Naive B cell (primary cell): ENCODE data around the gene NTN1. TPM values are rescaled to one million over a fixed set of nuclear protein-coding genes. Genes with fewer than 3 reads are reported as not detected.
"Not testable (repeated sequence)": the region's sequence is repeated elsewhere in the genome, so short reads cannot be mapped to it uniquely, and the experiment has no call there.

Source experiments
- ATAC-seq, 2 donors: fragments of 150-1000 bp; cut with Tn5 transposase; 2 replicates each; pipeline ENCODE4 v1.10.0; 2021; ENCODE audit warnings: low read depth in 2 of 2, mild to moderate bottlenecking in 2 of 2, moderate library complexity in 2 of 2
- DNase-seq: peaks from one replicate; pipeline ENCODE4 v3.0.0; 2022
- H3K27ac Mint-ChIP-seq, 6 donors: one replicate each; pipeline ENCODE4 v1.8.0; 2020 to 2022; ENCODE audit warnings: mild to moderate bottlenecking in 6 of 6, mixed read lengths in 6 of 6, moderate library complexity in 5 of 6, inconsistent platforms in 2 of 6
- H3K27me3 Mint-ChIP-seq, 3 donors: one replicate each; pipeline ENCODE4 v1.8.0; 2021 to 2022; ENCODE audit warnings: mixed read lengths in 3 of 3, mild to moderate bottlenecking in 1 of 3
- H3K36me3 Mint-ChIP-seq, 2 donors: one replicate each; pipeline ENCODE4 v1.8.0; 2020 to 2022; ENCODE audit warnings: mixed read lengths in 2 of 2, inconsistent platforms in 1 of 2, mild to moderate bottlenecking in 1 of 2
- H3K4me1 Mint-ChIP-seq, 3 donors: one replicate each; pipeline ENCODE4 v1.8.0; 2020 to 2022; ENCODE audit warnings: mixed read lengths in 3 of 3, inconsistent platforms in 1 of 3, mild to moderate bottlenecking in 1 of 3, moderate library complexity in 1 of 3
- H3K4me3 Mint-ChIP-seq, 8 donors: one replicate each; pipeline ENCODE4 v1.8.0; 2020 to 2022; ENCODE audit warnings: mild to moderate bottlenecking in 8 of 8, mixed read lengths in 8 of 8, moderate library complexity in 8 of 8, inconsistent platforms in 2 of 8
- H3K9me3 Mint-ChIP-seq, 7 donors: one replicate each; pipeline ENCODE4 v1.8.0; 2020 to 2022; ENCODE audit warnings: mixed read lengths in 7 of 7, mild to moderate bottlenecking in 5 of 7, inconsistent platforms in 2 of 7, moderate library complexity in 1 of 7
- polyA plus RNA-seq, 6 donors: library from polyadenylated mRNA; unstranded; fragments of 300-500 nt; fragmentation: Illumina TruSeq; gene quantifications; one replicate each; pipeline ENCODE4 v1.2.3, GENCODE V29; 2021; ENCODE audit warnings: low read depth in 6 of 6

NTN1 gene
- polyA plus RNA-seq, 6 donors from 2014 or later: 0.04 to 0.09 (median 0.06) TPM; not detected in 1

DNA sequence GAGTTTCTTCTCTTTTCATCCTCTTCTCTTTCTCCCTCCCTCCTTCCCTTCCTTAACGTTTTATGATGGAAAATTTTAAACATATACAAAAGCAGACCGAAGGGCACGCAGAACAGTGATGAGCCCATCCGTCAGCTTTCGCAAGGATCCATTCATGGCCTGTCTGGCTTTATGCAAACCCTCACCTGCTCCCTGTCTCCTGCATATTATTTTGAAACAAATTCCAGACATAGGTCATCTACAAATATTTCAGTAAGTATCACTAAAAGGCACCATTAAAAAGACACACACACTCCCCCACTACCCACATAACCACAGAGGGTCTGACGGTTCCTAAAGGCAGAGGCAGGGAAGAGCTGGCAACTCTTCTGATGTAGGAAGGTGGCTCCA, 235.0 kb downstream of the NTN1 start:
- ATAC-seq (no peak), DNase-seq (no peak)
- Mint-ChIP-seq H3K9me3 (no peaks in the 10 kb centered on the region), H3K4me3 (peak overlapping the region in 5 of 8 donors; percentile 16 to 79 (median 47)), H3K27me3 (no peaks in the 10 kb centered on the region), H3K4me1 (peaks cover 18 to 25% (median 19%) of the 10 kb centered on the region in 3 donors), H3K36me3 (peaks cover 0 to 6% of the 10 kb centered on the region in 2 donors), H3K27ac (peak overlapping the region in 4 of 6 donors; percentile 10 to 59 (median 33))

DNA sequence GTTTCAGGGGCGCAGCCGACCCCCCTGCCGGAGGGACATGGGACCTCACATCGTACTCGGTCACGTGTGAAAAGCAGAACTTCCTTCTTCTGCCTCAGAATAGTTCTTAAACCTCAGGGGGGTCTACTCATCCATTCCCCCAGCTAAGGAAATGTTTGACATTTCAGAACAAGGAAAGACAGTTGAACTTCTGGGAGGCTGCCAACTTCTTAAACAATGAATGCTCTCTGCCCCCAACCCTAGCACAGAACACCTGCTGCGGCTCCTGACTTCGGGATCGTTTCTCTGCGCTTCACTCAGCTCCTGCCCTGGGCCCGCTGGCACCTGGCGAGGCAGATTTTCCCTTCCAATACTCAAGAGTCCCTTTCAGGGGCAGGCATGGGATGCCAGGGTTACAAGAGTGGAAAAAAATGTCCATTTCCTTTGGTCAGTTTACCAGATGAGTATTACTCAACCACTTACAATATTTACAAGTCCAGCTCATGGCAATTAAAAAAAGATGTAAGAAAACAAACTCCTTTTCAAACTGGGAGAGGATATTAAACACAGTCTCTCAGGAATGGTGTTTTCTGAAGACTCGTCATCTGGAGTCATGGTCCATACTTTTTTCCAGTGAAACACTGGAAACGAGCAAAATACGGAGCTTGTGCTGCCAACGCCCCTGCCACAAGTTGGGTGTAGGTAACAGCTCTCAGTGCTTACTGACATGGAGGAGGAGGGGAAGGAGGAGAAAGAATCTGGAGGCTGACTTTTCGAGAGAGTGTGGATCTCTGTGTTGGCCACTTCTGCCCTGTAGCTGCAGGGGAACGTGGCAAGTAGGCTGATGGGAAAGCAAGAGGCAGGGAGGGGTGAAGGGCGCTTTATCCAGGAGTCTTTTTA, 235.7 kb downstream of the NTN1 start:
- Mint-ChIP-seq H3K4me3 (peak overlapping the region in 6 of 8 donors; percentile 21 to 79 (median 50)), H3K4me1 (peaks cover 18 to 25% (median 19%) of the 10 kb centered on the region in 3 donors), H3K27ac (peak overlapping the region in 4 of 6 donors; percentile 10 to 59 (median 39)), H3K27me3 (no peaks in the 10 kb centered on the region), H3K36me3 (peaks cover 0 to 6% of the 10 kb centered on the region in 2 donors), H3K9me3 (no peaks in the 10 kb centered on the region)
- DNase-seq (peak; percentile 39), ATAC-seq (peak; percentile 89 to 99)

DNA sequence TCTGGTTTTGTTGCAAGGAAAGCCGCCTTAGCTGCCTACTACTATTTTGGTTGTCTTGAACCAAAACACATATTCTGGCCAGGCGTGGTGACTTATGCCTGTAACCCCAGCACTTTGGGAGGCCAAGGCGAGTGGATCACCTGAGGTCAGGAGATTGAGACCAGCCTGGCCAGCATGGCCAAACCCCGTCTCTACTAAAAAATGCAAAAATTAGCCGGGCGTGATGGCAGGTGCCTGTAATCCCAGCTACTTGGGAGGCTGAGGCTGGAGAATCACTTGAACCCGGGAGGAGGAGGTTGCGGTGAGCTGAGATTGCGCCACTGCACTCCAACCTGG, 236.3 kb downstream of the NTN1 start:
- H3K27me3 Mint-ChIP-seq, ATAC-seq, H3K9me3 Mint-ChIP-seq, DNase-seq, H3K36me3 Mint-ChIP-seq, H3K27ac Mint-ChIP-seq: not testable (repeated sequence)
- Mint-ChIP-seq H3K4me1 (peaks cover 18 to 25% (median 19%) of the 10 kb centered on the region in 3 donors), H3K4me3 (peak overlapping the region in 3 of 8 donors; percentile 21 to 79 (median 43))

DNA sequence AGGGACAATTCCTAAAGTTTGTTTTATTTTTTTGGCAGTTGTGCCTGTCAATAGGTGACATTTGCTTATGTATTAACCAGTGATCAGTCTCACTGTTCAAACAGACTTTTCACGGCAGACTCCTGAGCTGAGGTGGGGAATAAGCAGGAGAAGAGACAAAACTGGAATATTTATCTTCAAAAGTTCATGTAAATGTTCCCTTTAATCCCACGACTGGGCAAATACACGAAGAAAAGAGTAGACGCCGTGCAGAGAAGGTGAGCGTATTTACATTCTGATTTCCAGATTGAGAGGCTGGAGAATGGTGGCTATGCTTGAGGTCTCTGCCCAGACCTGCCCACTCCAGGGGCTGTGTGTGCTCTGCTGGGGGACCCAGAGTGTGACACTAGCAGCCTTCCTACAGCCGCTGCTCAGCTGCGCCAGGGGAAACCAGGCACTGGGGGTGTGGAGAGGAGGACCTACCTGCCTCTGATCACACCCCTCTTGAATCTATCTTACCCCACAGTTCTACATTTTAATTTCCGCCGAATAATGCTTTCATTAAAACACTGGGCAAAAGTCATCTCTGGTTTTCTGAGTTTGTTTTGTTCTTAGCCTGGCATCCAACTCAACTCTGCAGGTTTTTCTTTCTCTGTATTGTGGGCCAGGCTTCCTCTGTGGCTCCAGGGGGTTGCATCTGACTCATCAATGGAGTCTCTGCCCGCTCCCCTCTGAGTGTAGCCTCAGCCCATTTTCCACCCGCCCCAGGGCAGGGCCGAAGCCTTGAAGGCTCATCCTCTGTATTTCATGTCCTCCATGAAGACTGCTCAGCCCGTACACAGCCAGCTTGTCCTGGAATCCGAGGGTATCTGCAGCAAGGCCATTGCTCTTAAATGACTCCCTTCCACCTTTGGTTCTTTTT, 237.1 kb downstream of the NTN1 start:
- H3K36me3 Mint-ChIP-seq: peaks cover under 1% of the 10 kb centered on the region in 2 donors
- H3K4me1 Mint-ChIP-seq: peaks cover 17 to 25% (median 18%) of the 10 kb centered on the region in 3 donors
- DNase-seq (no peak), ATAC-seq (no peak)
- H3K4me3 Mint-ChIP-seq: no peak overlapping the region
- no peaks in the 10 kb centered on the region for H3K27me3 Mint-ChIP-seq
- H3K27ac Mint-ChIP-seq: peak overlapping the region in 2 of 6 donors; percentile 33 to 81
- H3K9me3 Mint-ChIP-seq: no peaks in the 10 kb centered on the region

DNA sequence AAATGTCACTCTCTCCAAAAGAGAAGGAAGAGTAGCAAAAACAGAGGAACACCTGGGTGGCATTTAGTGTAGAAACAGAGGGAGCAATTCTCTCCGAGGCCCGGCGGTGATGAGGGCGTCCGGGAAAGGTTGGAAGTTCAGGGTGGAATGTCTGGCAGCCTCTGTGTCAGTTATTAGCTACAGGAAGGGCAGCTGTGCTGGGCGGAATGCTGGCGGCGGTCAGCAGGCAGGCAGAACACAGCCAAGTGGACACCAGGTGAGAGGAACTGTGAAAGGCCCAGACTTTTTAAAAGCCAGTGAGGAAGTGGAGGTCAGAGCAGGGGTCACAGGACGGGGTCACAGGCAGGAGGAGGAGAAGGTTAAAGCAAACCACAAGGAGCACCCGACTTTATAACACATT, 238.1 kb downstream of the NTN1 start:
- peaks cover 0 to 6% of the 10 kb centered on the region in 2 donors for H3K36me3 Mint-ChIP-seq
- H3K9me3 Mint-ChIP-seq: peaks cover 0 to 2% (median 0%) of the 10 kb centered on the region in 7 donors
- no peak for DNase-seq
- no peak overlapping the region for H3K4me3 Mint-ChIP-seq
- H3K27me3 Mint-ChIP-seq: no peaks in the 10 kb centered on the region
- ATAC-seq: no peak
- H3K27ac Mint-ChIP-seq: peak overlapping the region in 1 of 6 donors; percentile 88
- H3K4me1 Mint-ChIP-seq: peaks cover 15 to 25% (median 18%) of the 10 kb centered on the region in 3 donors

DNA sequence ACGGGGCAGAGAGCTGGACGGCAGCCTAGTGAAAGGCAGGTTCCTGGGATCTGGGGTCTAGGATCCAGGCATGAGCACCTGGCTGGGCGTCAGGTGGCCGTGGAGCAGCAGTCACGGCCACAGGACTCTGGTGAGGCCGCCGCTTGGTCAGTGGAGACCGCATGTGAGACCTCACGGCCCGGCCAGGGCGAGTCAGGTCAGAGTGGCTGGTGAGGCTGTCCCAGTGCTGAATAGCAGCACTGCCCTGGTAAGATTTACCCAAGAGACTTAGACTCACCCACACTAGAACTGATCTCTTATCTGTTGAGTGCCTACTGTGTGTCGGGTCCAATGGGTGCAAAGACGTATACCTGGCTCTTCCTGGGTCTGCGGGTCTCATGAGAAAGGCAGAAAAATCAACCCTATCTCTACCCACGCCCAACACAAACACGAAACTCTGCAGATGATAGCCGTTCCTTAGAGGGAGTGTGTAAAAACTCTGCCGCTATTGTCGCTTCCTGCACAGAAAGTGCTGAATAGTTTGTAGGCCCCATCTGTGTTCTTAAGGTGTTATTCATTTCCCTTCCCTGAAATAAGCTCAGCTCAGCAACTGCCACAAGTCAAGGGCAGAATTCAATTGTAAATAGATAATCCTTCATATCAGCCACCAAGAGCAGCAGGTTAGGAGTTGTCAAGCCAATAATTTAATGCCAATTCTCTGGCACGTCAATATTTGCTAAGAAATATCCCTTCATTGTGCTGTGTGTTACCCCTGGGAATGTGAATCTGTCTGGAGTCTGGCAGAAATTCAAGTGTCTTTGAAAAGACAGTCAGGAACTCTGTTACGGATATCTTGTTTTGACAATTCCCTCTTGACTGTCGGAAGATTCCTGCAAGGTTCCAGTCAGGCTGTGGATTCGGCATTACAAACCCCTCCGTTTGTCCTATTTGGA, 240.0 kb downstream of the NTN1 start:
- no peak for ATAC-seq
- Mint-ChIP-seq H3K9me3 (peaks cover 0 to 2% (median 0%) of the 10 kb centered on the region in 7 donors), H3K4me3 (peak overlapping the region in 1 of 8 donors; percentile 6), H3K4me1 (peaks cover 14 to 19% (median 14%) of the 10 kb centered on the region in 3 donors), H3K27ac (no peak overlapping the region), H3K27me3 (no peaks in the 10 kb centered on the region), H3K36me3 (peaks cover 0 to 6% of the 10 kb centered on the region in 2 donors)
- no peak for DNase-seq

DNA sequence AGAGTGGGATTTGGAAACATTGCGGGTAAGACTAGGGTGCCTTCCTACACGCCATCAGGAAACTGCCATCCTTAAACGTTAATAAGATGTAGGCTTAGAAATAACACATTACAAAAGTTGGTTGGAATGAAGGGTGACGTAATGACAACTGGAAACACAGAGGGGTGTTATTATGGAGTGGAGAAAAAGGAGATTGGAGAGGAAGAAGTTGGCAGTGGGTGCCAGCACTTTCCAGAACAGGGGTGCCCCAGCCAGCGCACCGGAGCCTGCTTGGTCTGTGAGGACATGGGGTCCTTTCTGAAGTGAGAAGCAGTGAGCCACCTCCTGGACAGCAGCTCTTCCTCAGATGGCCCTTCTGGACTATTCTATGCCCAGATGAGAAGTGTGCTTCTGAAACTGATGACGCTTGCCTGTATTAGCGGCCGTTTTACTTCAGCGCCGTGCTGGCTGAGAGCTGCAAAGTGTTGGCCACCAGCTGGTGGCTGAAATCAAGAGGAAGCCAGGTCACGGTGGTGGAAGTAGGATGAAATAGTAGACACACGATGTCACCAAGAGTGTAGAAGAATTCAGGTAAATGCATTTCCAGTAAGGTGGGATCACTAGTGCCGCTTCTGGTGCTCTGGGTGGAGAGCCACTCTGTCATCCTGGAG, 244.8 kb downstream of the NTN1 start:
- DNase-seq: no peak
- Mint-ChIP-seq H3K36me3 (peaks cover 5 to 12% of the 10 kb centered on the region in 2 donors), H3K27me3 (no peaks in the 10 kb centered on the region), H3K9me3 (peaks cover 0 to 2% (median 0%) of the 10 kb centered on the region in 7 donors), H3K4me3 (peak overlapping the region in 1 of 8 donors; percentile 14), H3K27ac (no peak overlapping the region), H3K4me1 (no peaks in the 10 kb centered on the region)
- ATAC-seq: no peak

DNA sequence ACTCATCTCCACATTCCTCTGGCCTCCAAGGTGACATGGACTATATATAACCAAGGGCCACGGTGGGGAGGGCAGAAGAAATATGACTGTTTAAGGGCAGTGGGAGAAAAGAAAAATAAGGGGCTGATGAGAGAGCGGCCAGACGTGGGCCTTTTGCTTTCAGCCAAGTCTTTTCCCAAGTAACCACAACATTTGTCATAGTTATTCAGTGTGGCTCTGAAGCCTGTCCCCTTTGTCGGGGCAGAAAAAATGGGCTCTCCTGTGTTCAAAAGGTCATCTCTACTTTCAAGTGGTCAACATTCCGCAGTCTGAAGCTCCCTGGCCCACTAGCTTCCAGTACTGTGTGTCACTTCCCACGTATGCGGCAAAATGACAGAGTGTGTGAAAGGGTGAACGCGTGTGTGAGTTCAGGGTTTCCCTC, 245.4 kb downstream of the NTN1 start:
- no peaks in the 10 kb centered on the region for H3K4me1 Mint-ChIP-seq
- DNase-seq: no peak
- H3K36me3 Mint-ChIP-seq: peaks cover 5 to 12% of the 10 kb centered on the region in 2 donors
- H3K27ac Mint-ChIP-seq: peak overlapping the region in 1 of 6 donors; percentile 24
- peaks cover 0 to 2% (median 0%) of the 10 kb centered on the region in 7 donors for H3K9me3 Mint-ChIP-seq
- ATAC-seq: no peak
- no peaks in the 10 kb centered on the region for H3K27me3 Mint-ChIP-seq
- peak overlapping the region in 1 of 8 donors; percentile 14 for H3K4me3 Mint-ChIP-seq

DNA sequence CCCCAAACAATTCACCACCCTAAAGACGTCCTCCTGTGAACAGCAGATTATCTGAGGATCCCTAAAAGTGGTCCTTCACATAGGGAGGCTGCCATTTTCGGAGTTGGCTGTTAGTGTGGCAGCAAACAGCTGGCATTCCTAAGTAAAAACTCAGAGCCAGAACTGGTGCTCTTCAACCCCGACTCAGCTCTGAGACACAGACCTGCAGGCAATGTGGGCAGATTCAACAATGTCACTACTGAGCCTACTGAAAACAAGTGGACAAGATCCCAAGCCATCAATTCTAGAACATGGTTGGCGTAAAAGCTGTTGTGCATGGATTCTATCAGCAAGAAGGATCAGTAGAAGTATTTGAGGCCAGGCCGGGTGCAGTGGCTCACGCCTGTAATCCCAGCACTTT, 247.2 kb downstream of the NTN1 start:
- H3K9me3 Mint-ChIP-seq: peaks cover 0 to 2% (median 0%) of the 10 kb centered on the region in 7 donors
- ATAC-seq: no peak
- no peaks in the 10 kb centered on the region for H3K27me3 Mint-ChIP-seq
- no peaks in the 10 kb centered on the region for H3K4me1 Mint-ChIP-seq
- H3K4me3 Mint-ChIP-seq: no peak overlapping the region
- no peak overlapping the region for H3K27ac Mint-ChIP-seq
- DNase-seq: no peak
- peaks cover 5 to 9% of the 10 kb centered on the region in 2 donors for H3K36me3 Mint-ChIP-seq

DNA sequence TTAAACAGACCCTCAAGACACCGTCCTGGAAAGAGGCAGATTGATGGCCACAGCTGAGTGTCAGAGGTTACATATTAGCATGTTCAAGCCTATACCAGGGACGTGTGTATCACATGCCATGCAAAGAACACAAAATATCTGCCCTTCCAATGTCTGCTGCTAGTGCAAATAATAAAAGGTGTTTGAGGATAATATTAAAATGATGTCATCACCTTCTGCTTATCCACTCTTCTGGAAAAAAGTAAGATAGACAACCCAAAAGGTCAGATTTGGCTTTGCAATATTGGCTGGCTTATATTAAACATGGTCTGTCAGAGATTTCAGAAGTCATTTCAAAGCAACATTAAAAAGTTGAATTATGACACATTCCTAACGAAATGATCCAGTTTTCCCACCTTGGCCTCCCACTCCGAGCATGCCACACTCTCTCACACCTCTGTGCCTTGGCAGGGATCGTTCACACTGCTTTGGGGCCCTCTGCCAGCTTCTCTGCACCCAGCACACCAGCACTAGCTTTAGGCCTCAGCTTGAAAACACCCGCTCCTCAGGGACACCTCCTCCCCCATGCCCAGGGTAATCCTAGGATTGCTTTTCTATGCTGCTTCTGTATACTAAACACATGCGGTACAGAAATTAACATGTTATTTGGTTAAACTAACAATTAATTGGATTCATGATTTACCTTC, 248.2 kb downstream of the NTN1 start:
- ATAC-seq: no peak
- no peak overlapping the region for H3K27ac Mint-ChIP-seq
- no peak for DNase-seq
- H3K27me3 Mint-ChIP-seq: no peaks in the 10 kb centered on the region
- peaks cover 0 to 2% (median 0%) of the 10 kb centered on the region in 7 donors for H3K9me3 Mint-ChIP-seq
- no peak overlapping the region for H3K4me3 Mint-ChIP-seq
- no peaks in the 10 kb centered on the region for H3K4me1 Mint-ChIP-seq
- H3K36me3 Mint-ChIP-seq: peaks cover 5 to 6% of the 10 kb centered on the region in 2 donors

DNA sequence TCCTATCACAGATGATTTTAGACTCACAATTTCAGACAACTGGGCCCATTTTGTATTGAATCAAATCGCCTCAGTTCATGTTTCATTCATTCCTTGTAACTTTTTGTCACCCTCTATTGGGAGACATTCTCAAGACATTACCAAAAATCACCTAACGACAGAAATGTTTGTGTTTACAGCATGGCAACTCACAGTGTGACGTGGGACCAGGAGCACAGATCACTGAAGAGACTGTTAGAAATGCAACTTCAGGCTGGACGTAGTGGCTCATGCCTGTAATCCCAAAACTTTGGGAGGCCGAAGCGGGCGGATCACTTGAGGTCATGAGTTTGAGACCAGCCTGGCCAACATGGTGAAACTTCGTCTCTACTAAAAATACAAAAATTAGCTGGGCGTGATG, 249.6 kb downstream of the NTN1 start:
- H3K36me3 Mint-ChIP-seq: peaks cover 5 to 6% of the 10 kb centered on the region in 2 donors
- no peaks in the 10 kb centered on the region for H3K27me3 Mint-ChIP-seq
- H3K9me3 Mint-ChIP-seq: peaks cover 0 to 2% (median 0%) of the 10 kb centered on the region in 7 donors
- ATAC-seq: no peak
- H3K4me3 Mint-ChIP-seq: no peak overlapping the region
- DNase-seq: no peak
- no peak overlapping the region for H3K27ac Mint-ChIP-seq
- peaks cover 0 to 2% (median 0%) of the 10 kb centered on the region in 3 donors for H3K4me1 Mint-ChIP-seq

DNA sequence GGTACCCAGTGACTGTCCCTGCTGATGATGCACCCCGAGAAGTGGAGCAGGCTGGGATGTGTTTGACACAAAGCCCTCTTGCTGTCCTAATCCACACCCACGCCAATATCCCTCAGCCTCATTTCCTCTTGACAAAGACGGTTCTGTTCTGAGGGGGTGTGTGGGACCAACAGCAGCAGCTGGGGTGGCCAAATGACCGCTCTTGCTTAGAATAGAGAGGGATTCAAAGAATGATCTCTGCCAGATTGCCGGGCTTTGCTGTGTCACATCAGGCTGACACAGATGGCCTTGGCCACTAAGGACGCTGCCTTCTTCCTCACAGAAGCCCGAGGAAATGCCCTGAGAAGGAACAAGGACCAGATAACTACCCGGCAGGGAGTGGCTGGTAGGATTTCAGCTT, 250.7 kb downstream of the NTN1 start:
- ATAC-seq (no peak), DNase-seq (no peak)
- Mint-ChIP-seq H3K36me3 (peaks cover 5 to 7% of the 10 kb centered on the region in 2 donors), H3K27me3 (no peaks in the 10 kb centered on the region), H3K4me3 (no peak overlapping the region), H3K27ac (no peak overlapping the region), H3K9me3 (peaks cover 0 to 2% (median 0%) of the 10 kb centered on the region in 7 donors), H3K4me1 (peaks cover 0 to 2% (median 0%) of the 10 kb centered on the region in 3 donors)
